Neural cell (in vitro differentiated cells): Measurements from ENCODE around the gene SKIC2. TPM values are rescaled to one million over a fixed set of nuclear protein-coding genes. Genes with fewer than 3 reads are reported as not detected.

Experiments used
- polyA plus RNA-seq: library from polyadenylated mRNA; depleted of rRNA; stranded (reverse); fragments of >200 nt; gene quantifications from 2 replicates; pipeline ENCODE4 v1.2.3, GENCODE V29; 2014
- small RNA-seq, 3 experiments: library from RNA; depleted of rRNA; stranded (forward); fragments of <200 nt; gene quantifications; one replicate each; pipeline ENCODE3, GENCODE V24; 2012

Gene SKIC2
- polyA plus RNA-seq, 1 donor from 2014 or later, result 48.2 TPM

Small RNA genes within 50 kb of the gene (small RNA-seq; reads per million reads assigned to genes)
- 0 reads per million in 3 experiments for gene AL645922.1

Other genes with a start within 250 kb of the SKIC2 start
- not detected in 2 replicates for gene LY6G6D, start 243.8 kb upstream of the SKIC2 start, polyA plus RNA-seq
- gene LY6G6C, start 237.4 kb upstream of the SKIC2 start, polyA plus RNA-seq, result 0.78 and 0.88 TPM in 2 replicates
- gene MPIG6B, start 235.8 kb upstream of the SKIC2 start, polyA plus RNA-seq, result not detected in 2 replicates
- 386 and 410 TPM in 2 replicates for gene DDAH2, start 229.9 kb upstream of the SKIC2 start, polyA plus RNA-seq
- 5.5 and 5.7 TPM in 2 replicates for gene CLIC1, start 222.6 kb upstream of the SKIC2 start, polyA plus RNA-seq
- 5.1 and 7.8 TPM in 2 replicates for gene MSH5, start 219.2 kb upstream of the SKIC2 start, polyA plus RNA-seq
- gene SAPCD1, start 196.5 kb upstream of the SKIC2 start, polyA plus RNA-seq, result 1.3 TPM in 1 of 2 replicates, not detected in the other
- 5.3 and 5.7 TPM in 2 replicates for gene VWA7, start 181.8 kb upstream of the SKIC2 start, polyA plus RNA-seq
- 40.9 and 49.4 TPM in 2 replicates for gene VARS1, start 163.4 kb upstream of the SKIC2 start, polyA plus RNA-seq
- gene LSM2, start 152.2 kb upstream of the SKIC2 start, polyA plus RNA-seq, result 68.5 and 87.6 TPM in 2 replicates
- gene HSPA1L, start 143.9 kb upstream of the SKIC2 start, polyA plus RNA-seq, result 1.6 and 2.6 TPM in 2 replicates
- gene HSPA1A, start 143.6 kb upstream of the SKIC2 start, polyA plus RNA-seq, result 50.9 and 54.5 TPM in 2 replicates
- gene HSPA1B, start 131.4 kb upstream of the SKIC2 start, polyA plus RNA-seq, result 120 and 128 TPM in 2 replicates
- gene NEU1, start 96.4 kb upstream of the SKIC2 start, polyA plus RNA-seq, result 40.9 and 47.0 TPM in 2 replicates
- 0.09 and 0.46 TPM in 2 replicates for gene SLC44A4, start 80.2 kb upstream of the SKIC2 start, polyA plus RNA-seq
- gene EHMT2, start 61.5 kb upstream of the SKIC2 start, polyA plus RNA-seq, result 102 and 121 TPM in 2 replicates
- gene ZBTB12, start 57.1 kb upstream of the SKIC2 start, polyA plus RNA-seq, result 19.2 and 21.4 TPM in 2 replicates
- 1.2 and 1.5 TPM in 2 replicates for gene C2, start 31.5 kb upstream of the SKIC2 start, polyA plus RNA-seq
- 0.97 TPM in 1 of 2 replicates, not detected in the other for gene CFB, start 13.1 kb upstream of the SKIC2 start, polyA plus RNA-seq
- gene NELFE, start 204 bp upstream of the SKIC2 start, polyA plus RNA-seq, result 103 and 117 TPM in 2 replicates
- 20.0 and 29.2 TPM in 2 replicates for gene DXO, start 13.0 kb downstream of the SKIC2 start, polyA plus RNA-seq
- gene C4A, start 22.9 kb downstream of the SKIC2 start, polyA plus RNA-seq, result 4.4 and 7.2 TPM in 2 replicates
- gene C4B, start 55.6 kb downstream of the SKIC2 start, polyA plus RNA-seq, result 4.4 and 4.6 TPM in 2 replicates
- 1.9 and 4.5 TPM in 2 replicates for gene CYP21A2, start 79.2 kb downstream of the SKIC2 start, polyA plus RNA-seq
- 3.3 and 3.6 TPM in 2 replicates for gene TNXB, start 150.2 kb downstream of the SKIC2 start, polyA plus RNA-seq
- gene ATF6B, start 169.1 kb downstream of the SKIC2 start, polyA plus RNA-seq, result 44.3 and 49.3 TPM in 2 replicates
- gene FKBPL, start 171.1 kb downstream of the SKIC2 start, polyA plus RNA-seq, result 8.6 and 10.9 TPM in 2 replicates
- 0.22 TPM in 1 of 2 replicates, not detected in the other for gene PRRT1, start 192.8 kb downstream of the SKIC2 start, polyA plus RNA-seq
- 53.5 and 330 TPM in 2 replicates for gene PPT2, start 195.0 kb downstream of the SKIC2 start, polyA plus RNA-seq
- 22.1 and 22.4 TPM in 2 replicates for gene EGFL8, start 205.4 kb downstream of the SKIC2 start, polyA plus RNA-seq
- gene AGPAT1, start 216.9 kb downstream of the SKIC2 start, polyA plus RNA-seq, result 24.7 and 28.4 TPM in 2 replicates
- gene RNF5, start 219.2 kb downstream of the SKIC2 start, polyA plus RNA-seq, result 342 and 369 TPM in 2 replicates
- gene AGER, start 225.1 kb downstream of the SKIC2 start, polyA plus RNA-seq, result 7.2 and 7.5 TPM in 2 replicates
- gene PBX2, start 231.0 kb downstream of the SKIC2 start, polyA plus RNA-seq, result 53.2 and 78.7 TPM in 2 replicates
- gene GPSM3, start 233.5 kb downstream of the SKIC2 start, polyA plus RNA-seq, result 0.88 and 1.2 TPM in 2 replicates